HG02870 (cell line): ENCODE measurements around the gene BCKDHA.
"Not testable (repeated sequence)": the region's sequence is repeated elsewhere in the genome, so short reads cannot be mapped to it uniquely, and the experiment has no call there.

Source experiments
- ATAC-seq: cut with Tn5 transposase; IDR thresholded peaks from one replicate; pipeline ENCODE4 v1.9.1; 2021; ENCODE audit warnings: mild to moderate bottlenecking, moderate library complexity; ENCODE audit not compliant: unreplicated experiment

BCKDHA gene

DNA sequence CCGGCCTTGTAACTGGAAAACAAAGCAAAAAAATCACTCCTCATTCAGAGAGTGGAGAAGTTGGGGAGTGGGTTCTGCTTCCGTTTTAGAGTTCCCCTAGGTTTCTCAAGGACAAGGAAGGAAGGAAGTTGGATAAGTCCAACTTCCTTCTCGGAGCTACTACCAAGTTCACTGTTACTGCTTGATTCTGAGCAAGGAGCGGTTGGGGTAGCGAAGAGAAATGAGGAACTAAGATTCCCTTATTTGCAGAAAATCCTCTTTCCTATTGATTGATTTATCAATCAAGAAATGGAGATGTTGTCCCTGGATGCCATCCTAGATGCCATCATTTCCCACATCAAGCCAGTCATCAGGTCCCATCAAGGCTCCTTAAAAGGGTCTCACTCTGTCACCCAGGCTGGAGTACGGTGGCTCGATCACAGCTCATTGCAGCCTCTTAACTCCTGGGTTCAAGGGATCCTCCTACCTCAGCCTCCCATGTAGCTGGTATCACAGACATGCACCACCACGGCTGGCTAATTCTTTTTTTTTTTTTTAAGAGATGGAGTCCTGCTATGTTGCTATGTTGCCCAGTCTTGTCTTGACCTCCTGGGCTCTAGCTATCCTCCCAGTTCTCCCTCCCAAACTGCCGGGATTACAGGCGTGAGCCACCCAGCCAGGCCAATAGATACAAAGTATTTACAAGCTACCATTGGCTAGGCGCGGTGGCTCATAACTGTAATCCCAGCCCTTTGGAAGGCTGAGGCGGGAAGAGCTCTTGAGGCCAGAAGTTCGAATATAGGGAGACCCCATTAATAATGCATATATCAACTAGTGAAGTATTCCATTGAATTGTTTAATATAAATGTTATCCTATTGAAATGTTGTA, 32.9 kb upstream of the BCKDHA start:
- no peak for ATAC-seq

GRCh38 chr19:41366089-41366488, 31.5 kb upstream of the BCKDHA start:
- ATAC-seq: no peak

GRCh38 chr19:41367848-41368301, 29.7 kb upstream of the BCKDHA start:
- no peak for ATAC-seq

DNA sequence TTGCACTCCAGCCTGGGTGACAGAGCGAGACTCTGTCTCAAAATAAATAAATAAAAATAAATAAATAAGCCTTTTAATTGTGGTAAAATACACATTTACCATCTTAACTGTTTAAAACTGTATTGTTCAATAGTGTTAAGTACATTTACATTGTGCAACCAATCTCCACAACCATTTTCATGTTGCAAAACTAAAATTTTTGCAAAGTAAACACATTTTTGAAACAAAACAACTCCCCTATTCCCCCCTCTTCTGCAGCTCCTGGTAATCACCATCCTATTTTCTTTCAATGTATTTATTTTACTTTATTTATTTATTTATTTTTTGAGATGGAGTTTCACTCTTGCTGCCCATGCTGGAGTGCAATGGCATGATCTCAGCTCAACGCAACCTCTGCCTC, 27.8 kb upstream of the BCKDHA start:
- ATAC-seq: no peak

DNA sequence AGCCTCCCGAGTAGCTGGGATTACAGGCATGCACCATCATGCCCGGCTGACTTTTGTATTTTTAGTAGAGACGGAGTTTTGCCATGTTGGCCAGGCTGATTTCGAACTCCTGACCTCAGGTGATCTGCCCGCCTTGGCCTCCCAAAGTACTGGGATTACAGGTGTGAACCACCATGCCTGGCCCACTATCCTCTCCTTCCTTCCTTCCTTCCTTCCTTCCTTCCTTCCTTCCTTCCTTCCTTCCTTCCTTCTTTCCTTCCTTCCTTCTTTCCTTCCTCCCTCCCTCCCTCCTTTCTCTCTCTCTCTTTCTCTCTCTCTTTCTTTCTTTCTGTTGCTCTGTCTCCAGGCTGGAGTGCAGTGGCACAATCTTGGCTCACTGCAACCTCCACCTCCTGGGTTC, 26.5 kb upstream of the BCKDHA start:
- not testable (repeated sequence) for ATAC-seq

DNA sequence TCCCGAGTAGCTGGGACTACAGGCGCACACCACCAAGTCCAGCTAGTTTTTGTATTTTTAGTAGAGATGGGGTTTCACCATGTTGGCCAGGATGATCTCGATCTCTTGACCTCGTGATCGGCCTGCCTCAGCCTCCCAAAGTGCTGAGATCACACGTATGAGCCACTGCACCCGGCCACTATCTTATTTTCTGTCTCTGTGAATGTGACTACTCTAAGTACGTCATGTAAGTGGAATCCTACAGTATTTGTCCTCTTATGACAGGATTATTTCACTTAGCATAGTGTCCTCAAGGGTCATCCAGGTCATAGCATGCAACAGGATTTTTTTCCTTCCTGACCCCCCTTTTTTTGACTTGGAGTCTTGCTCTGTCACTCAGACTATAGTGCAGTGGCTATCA, 26.1 kb upstream of the BCKDHA start:
- ATAC-seq: no peak

- no peak for ATAC-seq
Measured at GRCh38 chr19:41372501-41372900, 25.1 kb upstream of the BCKDHA start.

GRCh38 chr19:41373993-41374392, 23.6 kb upstream of the BCKDHA start:
- no peak for ATAC-seq

DNA sequence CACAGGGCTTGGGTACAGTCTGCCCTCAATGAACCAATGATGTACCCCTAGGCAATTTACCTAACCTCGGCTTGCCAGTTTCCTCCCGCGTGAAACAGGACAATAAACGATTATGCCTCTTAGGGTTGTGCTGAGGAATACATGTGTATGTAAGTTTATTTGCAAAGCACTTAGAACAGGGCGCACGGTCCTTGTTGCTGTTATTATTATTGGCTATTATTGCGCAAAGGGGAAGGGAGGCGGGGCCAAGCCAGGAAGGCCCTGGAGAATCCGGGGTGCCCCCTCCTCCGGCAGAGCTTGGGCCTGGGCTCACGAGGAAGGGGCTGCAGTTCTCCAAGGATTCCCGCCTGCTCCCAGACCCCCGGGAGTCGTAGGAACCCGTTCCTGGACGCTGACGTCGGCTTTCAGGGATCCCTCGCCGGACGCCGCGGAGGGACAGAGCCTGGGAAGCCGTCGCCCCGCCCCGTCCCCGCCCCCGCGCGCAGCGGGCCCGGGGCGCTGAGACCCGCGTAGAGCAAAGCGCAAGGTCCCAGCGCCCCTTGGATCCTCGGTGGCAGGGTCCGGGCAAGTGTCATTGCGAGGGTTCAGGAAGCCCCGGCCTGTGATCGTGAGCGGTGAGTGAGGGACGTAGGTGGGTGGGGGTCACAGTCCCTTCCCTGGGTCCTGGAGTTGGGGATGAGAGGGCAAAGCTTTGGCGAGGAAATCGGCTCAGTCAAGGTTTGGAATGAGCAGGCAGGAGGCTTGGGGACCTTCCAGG, 21.2 kb upstream of the BCKDHA start, which contains the start of gene TMEM91:
Gene TMEM91 (plus strand): TSS at position 293 of the 757 bp plus-strand sequence. CDS start 1,777 bp downstream, outside the sequence.
- no peak for ATAC-seq

GRCh38 chr19:41376998-41377365, 20.6 kb upstream of the BCKDHA start:
- ATAC-seq: no peak

DNA sequence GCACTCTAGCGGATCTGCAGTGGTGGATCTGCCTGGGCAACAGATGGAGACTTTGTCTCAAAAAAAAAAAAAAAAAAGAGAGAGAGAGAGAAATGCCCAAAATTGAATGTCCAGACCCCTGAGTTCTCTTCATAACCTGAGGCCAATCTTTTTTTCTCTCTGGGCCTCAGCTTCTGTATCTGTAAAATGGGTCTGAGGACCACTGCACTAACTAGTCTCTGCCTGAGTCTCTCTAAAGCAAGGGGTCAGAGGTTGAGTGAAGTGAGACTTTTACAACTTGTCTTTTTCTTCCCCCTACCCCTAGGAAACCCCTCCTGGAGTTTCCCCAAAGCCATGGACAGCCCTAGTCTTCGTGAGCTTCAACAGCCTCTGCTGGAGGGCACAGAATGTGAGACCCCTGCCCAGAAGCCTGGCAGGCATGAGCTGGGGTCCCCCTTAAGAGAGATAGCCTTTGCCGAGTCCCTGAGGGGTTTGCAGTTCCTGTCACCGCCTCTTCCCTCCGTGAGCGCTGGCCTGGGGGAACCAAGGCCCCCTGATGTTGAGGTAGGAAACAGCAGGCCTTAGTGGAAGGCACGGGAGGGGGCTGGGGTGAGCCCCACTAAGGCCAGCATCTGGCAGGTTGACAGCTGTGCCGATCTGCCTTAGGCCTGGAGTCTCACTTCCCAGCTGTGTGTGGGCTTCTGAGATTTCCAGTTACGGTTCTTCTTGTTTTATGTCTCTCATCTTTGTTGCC, 19.5 kb upstream of the BCKDHA start:
- peak; percentile 71 for ATAC-seq

DNA sequence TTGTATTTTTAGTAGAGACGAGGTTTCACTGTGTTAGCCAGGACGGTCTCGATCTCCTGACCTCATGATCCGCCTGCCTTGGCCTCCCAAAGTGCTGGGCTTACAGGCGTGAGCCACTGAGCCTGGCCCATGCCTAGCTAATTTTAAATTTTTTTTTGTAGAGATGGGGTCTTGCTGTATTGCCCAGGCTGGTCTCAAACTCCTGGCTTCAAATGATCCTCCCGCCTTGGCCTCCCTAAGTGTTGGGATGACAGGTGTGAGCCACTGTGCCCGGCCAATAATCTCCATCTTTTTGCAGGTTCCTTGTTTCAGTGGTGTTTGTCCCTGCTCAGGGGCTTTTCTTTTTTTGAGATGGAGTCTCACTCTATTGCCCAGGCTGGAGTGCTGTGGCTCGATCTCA, 16.1 kb upstream of the BCKDHA start:
- ATAC-seq: not testable (repeated sequence)

DNA sequence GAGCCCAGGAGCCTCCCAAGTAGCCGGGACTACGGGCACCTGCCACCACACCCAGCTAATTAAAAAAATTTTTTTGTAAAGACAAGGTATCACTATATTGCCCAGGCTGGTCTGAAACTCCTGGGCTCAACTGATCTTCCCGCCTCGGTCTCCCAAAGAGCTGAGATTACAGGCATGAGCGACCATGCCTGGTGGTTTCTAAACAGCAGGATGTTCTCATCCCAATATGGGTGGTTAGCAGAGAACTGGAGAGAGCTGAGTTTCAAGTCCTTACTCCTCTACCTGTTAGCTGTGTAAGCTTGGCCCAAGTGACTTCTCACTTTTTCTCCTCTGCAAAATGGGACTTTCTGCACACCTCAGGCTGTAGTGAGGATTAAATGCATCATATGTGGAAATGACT, 13.3 kb upstream of the BCKDHA start:
- ATAC-seq: no peak

- no peak for ATAC-seq
Measured at GRCh38 chr19:41386442-41386841, 11.2 kb upstream of the BCKDHA start.

GRCh38 chr19:41391618-41392017, 6.0 kb upstream of the BCKDHA start:
- ATAC-seq: no peak

DNA sequence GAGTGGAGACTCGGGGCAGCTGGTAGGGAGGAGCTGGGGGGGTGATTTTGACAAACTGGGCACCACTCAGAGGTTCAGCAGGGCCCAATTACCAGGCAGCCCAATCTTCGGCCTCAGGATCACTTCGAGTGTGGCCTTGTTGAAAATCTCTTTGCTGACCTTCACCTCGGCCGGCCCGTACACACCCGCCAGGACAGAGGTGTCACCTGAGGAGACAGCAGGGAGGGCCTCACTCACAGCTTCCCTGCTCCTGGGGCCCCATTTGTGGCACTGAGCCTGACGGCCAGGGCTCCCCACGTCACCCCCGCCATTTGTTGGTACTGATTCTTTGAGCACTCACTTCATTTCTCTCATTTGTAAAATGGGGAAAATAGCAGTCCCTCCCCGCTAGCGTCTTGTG, 4.8 kb upstream of the BCKDHA start:
- no peak for ATAC-seq

DNA sequence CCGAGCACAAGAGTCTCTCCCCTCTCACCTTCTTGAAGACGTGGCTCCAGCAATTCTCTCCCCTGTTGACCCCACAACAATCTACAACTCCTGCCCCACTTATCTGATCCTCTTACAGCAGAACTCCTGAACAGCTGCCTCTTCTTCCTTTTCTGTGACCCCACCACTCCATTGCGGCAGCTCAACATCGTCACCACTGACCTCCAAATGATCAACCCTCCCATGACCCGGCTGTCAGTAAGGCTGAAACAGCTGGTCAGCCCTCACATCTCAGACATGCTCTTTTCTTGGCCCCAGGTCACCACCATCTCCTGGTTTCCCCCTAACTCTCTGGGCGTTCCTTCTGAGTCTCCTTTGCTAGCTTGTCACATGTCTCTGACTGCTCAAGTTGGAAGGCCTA, 2.3 kb upstream of the BCKDHA start:
- no peak for ATAC-seq

DNA sequence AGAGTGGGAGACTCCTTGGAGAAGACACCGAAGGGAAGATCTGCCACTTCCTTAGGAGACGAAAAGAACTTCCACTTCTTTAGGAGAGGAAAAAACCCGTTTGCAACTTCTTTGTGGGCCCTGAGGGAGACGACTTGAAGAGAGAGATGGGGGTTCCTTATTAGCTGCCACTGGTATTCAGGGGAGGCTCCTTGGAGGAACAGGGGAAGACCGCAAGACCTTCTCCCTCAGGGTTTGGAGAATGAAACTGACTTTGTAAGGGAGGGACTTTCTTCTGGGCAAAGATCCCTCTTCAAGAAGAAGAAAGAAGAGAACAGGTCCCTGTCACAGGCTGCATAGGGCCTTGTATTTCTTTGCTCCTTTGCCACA, 416 bp downstream of the BCKDHA start:
- no peak for ATAC-seq

DNA sequence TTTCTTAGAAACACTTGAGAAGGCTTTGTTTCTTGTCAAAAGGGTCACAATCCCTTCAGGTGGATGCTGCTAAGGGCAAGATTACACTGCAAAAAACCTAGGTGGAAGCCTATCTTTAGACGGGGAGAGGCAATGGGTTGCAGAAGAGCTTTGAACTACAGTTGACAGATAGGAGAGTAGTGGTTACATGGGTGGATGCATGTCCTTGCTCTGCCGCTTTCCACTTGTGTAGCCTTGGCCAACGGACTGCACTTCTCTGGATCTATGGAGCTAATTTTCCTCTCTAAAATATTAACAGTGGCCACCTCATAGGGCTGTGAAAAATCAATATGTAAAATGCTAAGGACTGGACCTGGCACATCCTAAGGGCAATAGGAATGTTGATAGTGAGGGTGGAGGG, 980 bp downstream of the BCKDHA start:
- no peak for ATAC-seq

- no peak for ATAC-seq
Measured at GRCh38 chr19:41399091-41399490, 1.5 kb downstream of the BCKDHA start.

DNA sequence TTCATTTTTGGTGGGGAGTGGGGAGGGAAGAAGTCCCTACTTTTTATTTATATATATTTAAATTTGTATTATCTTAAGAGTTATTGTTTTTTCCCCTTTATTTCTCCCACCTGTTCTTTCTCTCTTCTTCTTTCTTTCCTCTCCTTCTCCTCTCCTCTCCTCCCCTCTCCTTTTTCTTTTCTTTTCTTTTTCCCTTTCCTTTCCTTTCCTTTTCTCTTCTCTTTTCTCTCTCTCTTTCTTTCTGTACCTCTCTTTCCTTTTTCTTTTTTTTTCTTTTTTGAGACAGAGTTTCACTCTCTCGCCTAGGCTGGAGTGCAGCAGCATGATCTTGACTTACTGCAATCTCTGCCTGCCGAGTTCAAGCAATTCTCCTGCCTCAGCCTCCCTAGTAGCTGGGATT, 1.9 kb downstream of the BCKDHA start:
- no peak for ATAC-seq
